Adrenal gland (tissue), 5 donors: ENCODE data around the gene GSG1L2.

Experiments
- CTCF ChIP-seq, 6 experiments: fragments of 450-650 bp in 4 of 6; fragments of 200-600 bp in 2 of 6; sonication (generic) in 1 of 6; IDR thresholded peaks; 1 replicate in 5 of 6; 2 replicates in 1 of 6; pipeline versions ENCODE4 v1.5.1 to v1.8.0; 2016 to 2021; ENCODE audit warnings: antibody characterized with exemption in 6 of 6, mild to moderate bottlenecking in 2 of 6, moderate library complexity in 1 of 6
- POLR2A ChIP-seq, 2 donors: fragments of 450-650 bp; IDR thresholded peaks; one replicate each; pipeline ENCODE4 v1.6.1; 2017; ENCODE audit warnings: antibody characterized with exemption in 2 of 2, mild to moderate bottlenecking in 2 of 2, moderate library complexity in 1 of 2
- donor health status: DM: no; HTN: no; CAD: no.

GRCh38 chr17:9862220-9862619, 40.3 kb upstream of the GSG1L2 start:
- TF ChIP-seq CTCF (IDR thresholded peaks at IDR 0.05) = no peak
- TF ChIP-seq POLR2A (IDR thresholded peaks at IDR 0.05) = no peak
